ENCODE results near the gene OR56A3.
"Not testable (repeated sequence)": the region's sequence is repeated elsewhere in the genome, so short reads cannot be mapped to it uniquely, and the experiment has no call there.

Gene OR56A3

GRCh38 chr11:5941951-5942350 is at the start of gene OR56A3:
Gene OR56A3, plus strand, starts transcription at chr11:5942251. Its CDS starts 5,096 bp downstream, at chr11:5947347.
- DNase-seq, result no peak

- DNase-seq, result no peak
Observed at GRCh38 chr11:5892908-5893307, 49.1 kb upstream of the OR56A3 start, which contains the start of gene OR52E5. Gene OR52E5, plus strand, starts transcription at chr11:5893208. Its CDS starts 7,569 bp downstream, at chr11:5900777.

- no peak for DNase-seq
Observed at GRCh38 chr11:5899534-5899933, 42.5 kb upstream of the OR56A3 start.

- no peak for DNase-seq
Observed at GRCh38 chr11:5910540-5910939, 31.5 kb upstream of the OR56A3 start.

- no peak for DNase-seq
Observed at GRCh38 chr11:5922749-5923426, 19.2 kb upstream of the OR56A3 start.

- no peak for DNase-seq
Observed at GRCh38 chr11:5923427-5923776, 18.6 kb upstream of the OR56A3 start.

- DNase-seq, result no peak
Observed at GRCh38 chr11:5923794-5924193, 18.3 kb upstream of the OR56A3 start.

- DNase-seq, result no peak
Observed at GRCh38 chr11:5928271-5928670, 13.8 kb upstream of the OR56A3 start.

GRCh38 chr11:5928811-5929210 is 13.2 kb upstream of the OR56A3 start:
- DNase-seq, result no peak

GRCh38 chr11:5929571-5930368 is 12.3 kb upstream of the OR56A3 start:
- no peak for DNase-seq

- no peak for DNase-seq
Observed at GRCh38 chr11:5930614-5931013, 11.4 kb upstream of the OR56A3 start.

- DNase-seq, result no peak
Observed at GRCh38 chr11:5931061-5931460, 11.0 kb upstream of the OR56A3 start.

- DNase-seq, result no peak
Observed at GRCh38 chr11:5932671-5933070, 9.4 kb upstream of the OR56A3 start.

- DNase-seq, result no peak
Observed at GRCh38 chr11:5933116-5933515, 8.9 kb upstream of the OR56A3 start.

GRCh38 chr11:5937868-5938602 is 4.0 kb upstream of the OR56A3 start:
- no peak for DNase-seq

GRCh38 chr11:5938603-5938965 is 3.5 kb upstream of the OR56A3 start:
- DNase-seq, result no peak

GRCh38 chr11:5940748-5941147 is 1.3 kb upstream of the OR56A3 start:
- no peak for DNase-seq

- no peak for DNase-seq
Observed at GRCh38 chr11:5955586-5955985, 13.5 kb downstream of the OR56A3 start.

GRCh38 chr11:5960704-5961320 is 18.8 kb downstream of the OR56A3 start:
- DNase-seq, result not testable (repeated sequence)

- DNase-seq, result no peak
Observed at GRCh38 chr11:5966958-5967357, 24.9 kb downstream of the OR56A3 start.

- DNase-seq, result no peak
Observed at GRCh38 chr11:5967708-5968107, 25.7 kb downstream of the OR56A3 start.

- DNase-seq, result no peak
Observed at GRCh38 chr11:5968394-5968793, 26.3 kb downstream of the OR56A3 start, which contains the start of gene OR56A5. Gene OR56A5, minus strand, starts transcription at chr11:5968494. Its CDS starts 0 bp downstream, at chr11:5968494.

GRCh38 chr11:5973530-5973929 is 31.5 kb downstream of the OR56A3 start:
- no peak for DNase-seq
